Fibroblast of lung (primary cell): ENCODE data around the gene CASP12. TPM values are rescaled to one million over a fixed set of nuclear protein-coding genes. Genes with fewer than 3 reads are reported as not detected.

Source experiments
- DNase-seq, 2 donors: peaks; one replicate each; pipeline versions ENCODE4 v3.0.0 to v3.0.0-alpha.2; 2010; ENCODE audit warnings: low read depth in 2 of 2
- H2AFZ ChIP-seq: 2 replicates; pipeline ENCODE4 v1.5.1; 2012; ENCODE audit warnings: low read length, control low read depth, inconsistent platforms
- H3K27ac ChIP-seq: 2 replicates; pipeline ENCODE4 v1.5.1; 2011; ENCODE audit warnings: low read length, control low read depth; ENCODE audit not compliant: insufficient read depth
- H3K27me3 ChIP-seq: 2 replicates; pipeline ENCODE4 v1.5.1; 2011; ENCODE audit warnings: mild to moderate bottlenecking, low read length; ENCODE audit not compliant: control insufficient read depth, insufficient read depth
- H3K36me3 ChIP-seq: 2 replicates; pipeline ENCODE4 v1.5.1; 2011; ENCODE audit warnings: low read length; ENCODE audit not compliant: control insufficient read depth, insufficient read depth
- H3K4me1 ChIP-seq: 2 replicates; pipeline ENCODE4 v1.5.1; 2011; ENCODE audit warnings: low read length; ENCODE audit not compliant: control insufficient read depth, insufficient read depth; ENCODE audit errors: extremely low read depth
- H3K4me2 ChIP-seq: 2 replicates; pipeline ENCODE4 v1.5.1; 2011; ENCODE audit warnings: low read length, control low read depth; ENCODE audit not compliant: insufficient read depth; ENCODE audit errors: extremely low read depth
- H3K4me3 ChIP-seq, 4 experiments: fragments of 200-600 bp in 1 of 4; sonication (generic) in 1 of 4; replicated peaks in 1 of 4; 2 replicates each; pipeline ENCODE4 v1.5.1; 2011 to 2016; ENCODE audit warnings: low read length in 4 of 4, low read depth in 3 of 4, mild to moderate bottlenecking in 3 of 4, control low read depth in 2 of 4, inconsistent platforms in 1 of 4, mixed read lengths in 1 of 4; ENCODE audit not compliant: insufficient read depth in 1 of 4; ENCODE audit errors: control extremely low read depth in 1 of 4
- H3K79me2 ChIP-seq: 2 replicates; pipeline ENCODE4 v1.5.1; 2012; ENCODE audit warnings: mild to moderate bottlenecking, low read length, inconsistent platforms; ENCODE audit not compliant: control insufficient read depth, insufficient read depth
- H3K9ac ChIP-seq: 2 replicates; pipeline ENCODE4 v1.5.1; 2011; ENCODE audit warnings: mild to moderate bottlenecking, low read length, control low read depth; ENCODE audit not compliant: insufficient read depth
- H3K9me3 ChIP-seq: 2 replicates; pipeline ENCODE4 v1.5.1; 2012; ENCODE audit warnings: low read depth, low read length; ENCODE audit not compliant: control insufficient read depth, insufficient read depth
- H4K20me1 ChIP-seq: 2 replicates; pipeline ENCODE4 v1.5.1; 2011; ENCODE audit warnings: low read length; ENCODE audit not compliant: control insufficient read depth, insufficient read depth; ENCODE audit errors: extremely low read depth
- EZH2 ChIP-seq: IDR thresholded peaks from 2 replicates; pipeline ENCODE4 v1.5.1; 2012; ENCODE audit warnings: low read length, control low read depth, mild to moderate bottlenecking; ENCODE audit errors: missing control alignments
- polyA plus RNA-seq, 2 donors: library from polyadenylated mRNA; depleted of rRNA in 1 of 2; stranded (reverse) in 1 of 2; unstranded in 1 of 2; fragments of >200 nt; gene quantifications; 2 replicates each; pipeline ENCODE4 v1.2.1, GENCODE V29; 2011 to 2012; ENCODE audit warnings: missing spikeins in 1 of 2
- total RNA-seq: library from RNA; depleted of rRNA; stranded (reverse); fragments of >200 nt; gene quantifications from 2 replicates; pipeline ENCODE4 v1.2.1, GENCODE V29; 2014
- TF ChIP-seq, protein P1 (sequence below), 2 donors: IDR thresholded peaks in 1 of 2; conservative IDR thresholded peaks in 1 of 2; 1 replicate in 1 of 2; 2 replicates in 1 of 2; pipeline ENCODE4 v1.5.1; 2011 to 2012; ENCODE audit warnings: low read length in 2 of 2, control low read depth in 1 of 2, inconsistent platforms in 1 of 2, low read depth in 1 of 2, mild to moderate bottlenecking in 1 of 2

CASP12 gene
- total and polyA plus RNA-seq, 2 donors (not counting 1 experiment from before 2014, with no cell fraction given) = 0.17 TPM; not detected in 1

GRCh38 chr11:104846216-104846615 is 52.0 kb downstream of the CASP12 start:
- no peaks in the 10 kb centered on the region for H3K27me3 ChIP-seq
- no peaks in the 10 kb centered on the region for H3K79me2 ChIP-seq
- no peak overlapping the region for H3K9ac ChIP-seq
- no peaks in the 10 kb centered on the region for H4K20me1 ChIP-seq
- no peak for TF ChIP-seq EZH2
- TF ChIP-seq, protein P1, sequence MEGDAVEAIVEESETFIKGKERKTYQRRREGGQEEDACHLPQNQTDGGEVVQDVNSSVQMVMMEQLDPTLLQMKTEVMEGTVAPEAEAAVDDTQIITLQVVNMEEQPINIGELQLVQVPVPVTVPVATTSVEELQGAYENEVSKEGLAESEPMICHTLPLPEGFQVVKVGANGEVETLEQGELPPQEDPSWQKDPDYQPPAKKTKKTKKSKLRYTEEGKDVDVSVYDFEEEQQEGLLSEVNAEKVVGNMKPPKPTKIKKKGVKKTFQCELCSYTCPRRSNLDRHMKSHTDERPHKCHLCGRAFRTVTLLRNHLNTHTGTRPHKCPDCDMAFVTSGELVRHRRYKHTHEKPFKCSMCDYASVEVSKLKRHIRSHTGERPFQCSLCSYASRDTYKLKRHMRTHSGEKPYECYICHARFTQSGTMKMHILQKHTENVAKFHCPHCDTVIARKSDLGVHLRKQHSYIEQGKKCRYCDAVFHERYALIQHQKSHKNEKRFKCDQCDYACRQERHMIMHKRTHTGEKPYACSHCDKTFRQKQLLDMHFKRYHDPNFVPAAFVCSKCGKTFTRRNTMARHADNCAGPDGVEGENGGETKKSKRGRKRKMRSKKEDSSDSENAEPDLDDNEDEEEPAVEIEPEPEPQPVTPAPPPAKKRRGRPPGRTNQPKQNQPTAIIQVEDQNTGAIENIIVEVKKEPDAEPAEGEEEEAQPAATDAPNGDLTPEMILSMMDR (conservative IDR thresholded peaks at IDR 0.05 in 1 of 2, IDR thresholded peaks at IDR 0.05 in 1 of 2; ENCODE audit: low read depth in 1 of 2, low read length in 2 of 2) = no peak
- no peak overlapping the region for H3K4me2 ChIP-seq
- no peaks in the 10 kb centered on the region for H3K36me3 ChIP-seq
- H3K4me1 ChIP-seq = no peaks in the 10 kb centered on the region
- H3K4me3 ChIP-seq = no peak overlapping the region
- H2AFZ ChIP-seq = no peak overlapping the region
- no peak overlapping the region for H3K27ac ChIP-seq
- DNase-seq = no peak
- H3K9me3 ChIP-seq = no peaks in the 10 kb centered on the region

DNA sequence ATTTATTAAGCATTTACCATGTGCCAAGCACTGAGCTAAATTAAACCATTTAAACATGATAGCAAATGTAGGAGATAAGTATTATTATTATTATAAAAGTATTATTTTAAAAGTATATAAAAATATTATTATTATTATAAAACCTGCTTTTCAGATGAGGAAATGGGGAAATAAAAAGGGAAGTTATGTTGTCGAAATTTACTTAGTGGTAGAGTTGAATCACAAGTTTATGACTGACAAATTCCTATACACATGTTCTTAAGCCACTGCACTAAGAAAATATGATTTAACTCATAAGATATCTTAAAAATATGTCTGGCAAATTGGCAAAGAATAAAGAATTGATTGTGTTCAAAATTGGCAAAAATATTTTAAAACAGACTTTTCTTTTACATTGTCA is 53.8 kb downstream of the CASP12 start:
- TF ChIP-seq, protein P1 (conservative IDR thresholded peaks at IDR 0.05 in 1 of 2, IDR thresholded peaks at IDR 0.05 in 1 of 2; ENCODE audit: low read depth in 1 of 2, low read length in 2 of 2) = no peak
- TF ChIP-seq EZH2 = no peak
- no peaks in the 10 kb centered on the region for H4K20me1 ChIP-seq
- DNase-seq = no peak
- H2AFZ ChIP-seq = no peak overlapping the region
- no peak overlapping the region for H3K27ac ChIP-seq
- no peaks in the 10 kb centered on the region for H3K9me3 ChIP-seq
- H3K27me3 ChIP-seq = no peaks in the 10 kb centered on the region
- no peak overlapping the region for H3K4me2 ChIP-seq
- H3K9ac ChIP-seq = no peak overlapping the region
- no peaks in the 10 kb centered on the region for H3K79me2 ChIP-seq
- H3K4me3 ChIP-seq = no peak overlapping the region
- H3K36me3 ChIP-seq = no peaks in the 10 kb centered on the region
- H3K4me1 ChIP-seq = no peaks in the 10 kb centered on the region

DNA sequence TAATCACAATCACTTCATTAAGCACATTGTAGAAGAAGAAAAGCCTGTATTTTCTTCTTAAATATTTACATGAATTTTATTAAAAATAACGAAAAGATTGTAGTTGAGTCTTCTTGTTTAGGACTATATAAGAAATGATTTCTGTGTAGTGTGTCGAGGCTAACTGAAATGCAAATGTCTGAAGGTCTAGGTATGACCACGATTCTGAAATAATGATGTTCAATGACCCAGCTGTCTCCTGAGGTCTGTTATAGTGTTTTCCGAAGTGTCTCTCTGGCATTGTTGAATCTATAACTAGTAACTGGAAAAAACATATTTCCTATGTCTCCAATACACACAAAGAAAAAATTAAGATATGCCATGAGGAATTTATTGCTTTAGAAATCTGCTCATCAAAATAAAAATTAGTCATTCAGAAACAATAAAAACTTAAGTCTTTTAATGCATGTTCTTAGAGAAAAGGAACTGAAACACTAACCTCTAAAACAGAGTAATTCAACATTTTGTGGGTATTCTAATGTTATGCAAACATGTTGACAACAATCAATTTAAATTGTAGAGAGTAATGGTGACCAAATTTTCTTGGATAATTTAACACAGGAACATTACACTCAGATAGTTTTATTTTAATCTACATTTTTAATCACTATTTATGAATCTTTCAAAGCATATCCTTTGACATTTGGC is 55.0 kb downstream of the CASP12 start:
- Histone ChIP-seq H3K79me2 (no peaks in the 10 kb centered on the region), H4K20me1 (no peaks in the 10 kb centered on the region), H3K4me2 (no peak overlapping the region), H3K9me3 (no peaks in the 10 kb centered on the region), H3K9ac (no peak overlapping the region), H3K36me3 (no peaks in the 10 kb centered on the region), H3K4me3 (no peak overlapping the region), H3K27me3 (no peaks in the 10 kb centered on the region), H3K27ac (no peak overlapping the region), H2AFZ (no peak overlapping the region), H3K4me1 (no peaks in the 10 kb centered on the region)
- no peak for DNase-seq
- TF ChIP-seq, protein P1 (conservative IDR thresholded peaks at IDR 0.05 in 1 of 2, IDR thresholded peaks at IDR 0.05 in 1 of 2; ENCODE audit: low read depth in 1 of 2, low read length in 2 of 2) = no peak
- TF ChIP-seq EZH2 = no peak
